K562 (cell line): Measurements from ENCODE around the gene PSMA5. TPM values are rescaled to one million over a fixed set of nuclear protein-coding genes. Genes with fewer than 3 reads are reported as not detected.

Experiments
- ARID3A ChIP-seq: IDR thresholded peaks from 2 replicates; pipeline ENCODE4 v1.6.1; 2012; ENCODE audit warnings: low read depth, low read length, improper control_type of control experiment, borderline replicate concordance
- DNMT1 ChIP-seq: fragments of 450-650 bp; IDR thresholded peaks from 2 replicates; pipeline ENCODE4 v1.6.1; 2016; ENCODE audit warnings: antibody characterized with exemption, mild to moderate bottlenecking
- ESRRB ChIP-seq: fragments of 250-450 bp; sonication (Bioruptor Pico); IDR thresholded peaks from 2 replicates; pipeline ENCODE4 v1.5.0; 2020; ENCODE audit warnings: mild to moderate bottlenecking, moderate library complexity, borderline replicate concordance
- MAX ChIP-seq: sonication (generic); formaldehyde crosslinking; IDR thresholded peaks from 2 replicates; pipeline ENCODE4 v1.9.0; 2022; ENCODE audit warnings: mild to moderate bottlenecking, missing genetic modification reagents
- UBTF ChIP-seq, 2 experiments: IDR thresholded peaks; 2 replicates each; pipeline ENCODE4 v1.6.1; 2012; ENCODE audit warnings: improper control_type of control experiment in 2 of 2, low read depth in 2 of 2, low read length in 2 of 2, borderline replicate concordance in 1 of 2
- ZNF407 ChIP-seq: fragments of 450-650 bp; IDR thresholded peaks from 2 replicates; pipeline ENCODE4 v1.6.1; 2016; ENCODE audit warnings: low read depth
- polyA plus RNA-seq, 8 experiments: library from polyadenylated mRNA; depleted of rRNA in 4 of 8; stranded (reverse) in 5 of 8; unstranded in 3 of 8; fragments of >200 nt; fragmentation: Nextera tagmentation in 2 of 8; fragmentation: Illumina TruSeq in 1 of 8; extraction: Ambion mirVana in 2 of 8; extraction: Trizol in 1 of 8; gene quantifications; 2 replicates each; pipeline versions ENCODE4 v1.2.1 to v1.2.3, GENCODE V29; 2011 to 2014; ENCODE audit warnings: inconsistent platforms in 1 of 8, missing spikeins in 1 of 8
- total RNA-seq, 7 experiments: library from RNA; depleted of rRNA in 6 of 7; stranded (reverse); fragments of >200 nt in 6 of 7; fragmentation: Illumina TruSeq in 2 of 7; extraction: Trizol in 2 of 7; gene quantifications; 2 replicates each; pipeline versions ENCODE4 v1.2.1 to v1.2.3, GENCODE V29; 2011 to 2021; ENCODE audit warnings: low replicate concordance in 1 of 7
- TF ChIP-seq, protein P1 (sequence below): fragments of 250-450 bp; sonication (Bioruptor Pico); IDR thresholded peaks from 2 replicates; pipeline ENCODE4 v1.4.0; 2020; ENCODE audit warnings: borderline replicate concordance
- TF ChIP-seq, protein P2 (sequence below): sonication (generic); formaldehyde crosslinking; IDR thresholded peaks from 2 replicates; pipeline ENCODE4 v1.8.0; 2022; ENCODE audit warnings: missing genetic modification reagents, mild to moderate bottlenecking, borderline replicate concordance

PSMA5 gene
- total and polyA plus RNA-seq, 9 of the 15 experiments (the other 6 are each of a cell fraction or from before 2014, with no cell fraction given), result 82.6 to 542 (median 287) TPM

DNA sequence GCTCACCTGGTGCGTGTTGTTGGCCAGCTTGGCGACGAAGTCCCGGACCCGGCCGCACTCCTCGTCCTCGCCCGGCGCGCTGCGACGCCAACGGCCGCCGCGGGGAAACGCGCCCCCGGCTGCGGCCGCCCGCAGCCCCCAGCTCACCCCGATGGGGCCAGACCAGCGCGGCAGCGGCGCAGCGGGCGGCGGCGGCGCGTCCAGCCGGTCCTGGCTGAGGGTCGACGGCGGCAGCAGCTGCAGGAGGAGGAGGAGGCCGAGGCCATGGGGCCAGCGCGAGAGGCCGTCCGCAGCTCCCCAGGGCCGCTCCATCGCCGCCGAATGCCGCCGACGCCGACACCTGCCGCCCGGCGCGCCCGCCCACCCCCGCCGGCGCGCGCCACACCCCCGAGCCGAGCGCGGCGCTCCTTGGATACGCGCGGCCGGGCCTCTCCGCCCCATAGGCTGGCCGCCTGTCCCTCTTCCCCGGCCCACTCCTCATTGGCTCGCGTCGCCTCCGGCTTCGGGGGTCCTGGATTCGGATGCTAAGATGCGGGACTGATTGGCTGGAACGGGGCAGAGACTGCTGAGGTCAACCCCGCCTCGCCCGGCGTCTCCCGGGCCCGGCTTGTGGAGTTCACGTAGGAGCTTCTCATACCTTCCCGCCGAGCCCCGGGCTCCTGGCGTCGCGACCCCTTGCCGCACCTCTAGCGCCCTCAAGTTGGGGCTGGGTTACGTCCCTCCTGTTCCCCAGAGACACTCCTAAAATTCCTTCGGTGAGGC is 28.5 kb downstream of the PSMA5 start, which contains the start of gene SORT1 (continued):
- TF ChIP-seq DNMT1 (no peak), MAX (CRISPR knock-in tag) (no peak), ARID3A (no peak), UBTF (IDR thresholded peaks at IDR 0.05; ENCODE audit: borderline replicate concordance in 1 of 2, low read depth in 2 of 2, low read length in 2 of 2) (peak in 1 of 2 experiments; percentile 61; a peak in 3 of 4 replicates), ZNF407 (no peak), ESRRB (CRISPR knock-in tag) (no peak)
- TF ChIP-seq, protein P1, sequence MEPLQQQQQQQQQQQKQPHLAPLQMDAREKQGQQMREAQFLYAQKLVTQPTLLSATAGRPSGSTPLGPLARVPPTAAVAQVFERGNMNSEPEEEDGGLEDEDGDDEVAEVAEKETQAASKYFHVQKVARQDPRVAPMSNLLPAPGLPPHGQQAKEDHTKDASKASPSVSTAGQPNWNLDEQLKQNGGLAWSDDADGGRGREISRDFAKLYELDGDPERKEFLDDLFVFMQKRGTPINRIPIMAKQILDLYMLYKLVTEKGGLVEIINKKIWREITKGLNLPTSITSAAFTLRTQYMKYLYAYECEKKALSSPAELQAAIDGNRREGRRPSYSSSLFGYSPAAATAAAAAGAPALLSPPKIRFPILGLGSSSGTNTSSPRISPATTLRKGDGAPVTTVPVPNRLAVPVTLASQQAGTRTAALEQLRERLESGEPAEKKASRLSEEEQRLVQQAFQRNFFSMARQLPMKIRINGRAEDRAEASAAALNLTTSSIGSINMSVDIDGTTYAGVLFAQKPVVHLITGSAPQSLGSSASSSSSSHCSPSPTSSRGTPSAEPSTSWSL (CRISPR knock-in tag), result no peak
- TF ChIP-seq, protein P2, sequence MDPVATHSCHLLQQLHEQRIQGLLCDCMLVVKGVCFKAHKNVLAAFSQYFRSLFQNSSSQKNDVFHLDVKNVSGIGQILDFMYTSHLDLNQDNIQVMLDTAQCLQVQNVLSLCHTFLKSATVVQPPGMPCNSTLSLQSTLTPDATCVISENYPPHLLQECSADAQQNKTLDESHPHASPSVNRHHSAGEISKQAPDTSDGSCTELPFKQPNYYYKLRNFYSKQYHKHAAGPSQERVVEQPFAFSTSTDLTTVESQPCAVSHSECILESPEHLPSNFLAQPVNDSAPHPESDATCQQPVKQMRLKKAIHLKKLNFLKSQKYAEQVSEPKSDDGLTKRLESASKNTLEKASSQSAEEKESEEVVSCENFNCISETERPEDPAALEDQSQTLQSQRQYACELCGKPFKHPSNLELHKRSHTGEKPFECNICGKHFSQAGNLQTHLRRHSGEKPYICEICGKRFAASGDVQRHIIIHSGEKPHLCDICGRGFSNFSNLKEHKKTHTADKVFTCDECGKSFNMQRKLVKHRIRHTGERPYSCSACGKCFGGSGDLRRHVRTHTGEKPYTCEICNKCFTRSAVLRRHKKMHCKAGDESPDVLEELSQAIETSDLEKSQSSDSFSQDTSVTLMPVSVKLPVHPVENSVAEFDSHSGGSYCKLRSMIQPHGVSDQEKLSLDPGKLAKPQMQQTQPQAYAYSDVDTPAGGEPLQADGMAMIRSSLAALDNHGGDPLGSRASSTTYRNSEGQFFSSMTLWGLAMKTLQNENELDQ (CRISPR knock-in tag), result no peak
